Measurements from ENCODE around the gene ZNF341.

DNA sequence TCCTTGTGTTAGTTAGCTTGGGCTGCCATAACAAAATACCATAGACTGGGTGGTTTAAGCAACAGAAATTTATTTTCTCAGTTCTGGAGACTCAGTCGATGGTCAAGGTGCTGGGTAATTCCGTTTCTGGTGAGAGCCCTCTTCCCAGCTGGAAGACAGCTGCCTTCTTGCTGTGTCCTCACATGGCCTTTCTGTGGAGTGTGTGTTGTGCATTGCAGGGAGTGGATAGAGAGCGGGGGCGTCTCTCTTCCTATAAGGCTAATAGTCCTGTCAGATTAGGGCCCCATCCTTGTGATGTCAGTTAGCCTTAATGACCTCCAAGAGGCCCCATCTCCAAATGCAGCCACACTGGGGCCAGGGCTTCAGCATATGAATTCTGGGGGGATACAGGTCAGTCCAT is 98.6 kb downstream of the ZNF341 start:
- no peak for TF ChIP-seq EZH2 (IDR thresholded peaks at IDR 0.05; ENCODE audit: low read length)
- no peak for TF ChIP-seq CTCF (optimal IDR thresholded peaks at IDR 0.05 in 1 of 3, IDR thresholded peaks at IDR 0.05 in 1 of 3, conservative IDR thresholded peaks at IDR 0.05 in 1 of 3; ENCODE audit: extremely low read depth in 1 of 3, insufficient read depth in 2 of 3, low read length in 3 of 3)

Data from keratinocyte (primary cell).